ENCODE results near the gene RYR1. TPM values are rescaled to one million over a fixed set of nuclear protein-coding genes. Genes with fewer than 3 reads are reported as not detected.

Gene RYR1
- total and polyA plus RNA-seq, 4 donors: 2.8 to 7.6 (median 4.0) TPM

GRCh38 chr19:38526430-38526829 is 92.9 kb downstream of the RYR1 start:
- no peaks in the 10 kb centered on the region for H3K36me3 ChIP-seq (ENCODE audit: control insufficient read depth in 4 of 4, insufficient read depth in 4 of 4, low read length in 4 of 4)
- WGBS, 2 donors: 84 to 93% methylated on average over 7 of the region's 7 CpGs
- no peak overlapping the region for H3K9ac ChIP-seq (ENCODE audit: insufficient read depth in 1 of 2, low read length in 2 of 2)
- H3K9me3 ChIP-seq (ENCODE audit: control insufficient read depth in 4 of 4, insufficient read depth in 3 of 4, low read length in 3 of 4): no peaks in the 10 kb centered on the region
- H3K27ac ChIP-seq (ENCODE audit: low read depth in 1 of 2, low read length in 1 of 2): no peak overlapping the region
- H3K4me1 ChIP-seq (ENCODE audit: control insufficient read depth in 5 of 5, insufficient read depth in 5 of 5, low read length in 5 of 5): no peaks in the 10 kb centered on the region
- H3K27me3 ChIP-seq (ENCODE audit: control insufficient read depth in 3 of 3, insufficient read depth in 3 of 3, low read length in 2 of 3): peaks cover 0 to 3% (median 0%) of the 10 kb centered on the region in 3 donors
- DNase-seq (no peak), ATAC-seq (ENCODE audit: insufficient read depth, low FRiP score) (no peak)
- no peak for TF ChIP-seq CTCF (IDR thresholded peaks at IDR 0.05; ENCODE audit: control extremely low read depth, extremely low read depth)
- no peak overlapping the region for H3K4me3 ChIP-seq

- H3K9ac ChIP-seq (ENCODE audit: insufficient read depth in 1 of 2, low read length in 2 of 2): no peak overlapping the region
- TF ChIP-seq CTCF (IDR thresholded peaks at IDR 0.05; ENCODE audit: control extremely low read depth, extremely low read depth): no peak
- H3K9me3 ChIP-seq (ENCODE audit: control insufficient read depth in 4 of 4, insufficient read depth in 3 of 4, low read length in 3 of 4): no peaks in the 10 kb centered on the region
- H3K27me3 ChIP-seq (ENCODE audit: control insufficient read depth in 3 of 3, insufficient read depth in 3 of 3, low read length in 2 of 3): peaks cover 0 to 3% (median 0%) of the 10 kb centered on the region in 3 donors
- H3K27ac ChIP-seq (ENCODE audit: low read depth in 1 of 2, low read length in 1 of 2): no peak overlapping the region
- no peak for ATAC-seq (ENCODE audit: insufficient read depth, low FRiP score)
- 62 to 69% methylated on average over 31 to 32 of the region's 32 CpGs for WGBS, 2 donors
- H3K4me1 ChIP-seq (ENCODE audit: control insufficient read depth in 5 of 5, insufficient read depth in 5 of 5, low read length in 5 of 5): no peaks in the 10 kb centered on the region
- no peak overlapping the region for H3K4me3 ChIP-seq
- DNase-seq: no peak
- H3K36me3 ChIP-seq (ENCODE audit: control insufficient read depth in 4 of 4, insufficient read depth in 4 of 4, low read length in 4 of 4): no peaks in the 10 kb centered on the region
Measured at GRCh38 chr19:38527466-38528136, 94.1 kb downstream of the RYR1 start.

DNA sequence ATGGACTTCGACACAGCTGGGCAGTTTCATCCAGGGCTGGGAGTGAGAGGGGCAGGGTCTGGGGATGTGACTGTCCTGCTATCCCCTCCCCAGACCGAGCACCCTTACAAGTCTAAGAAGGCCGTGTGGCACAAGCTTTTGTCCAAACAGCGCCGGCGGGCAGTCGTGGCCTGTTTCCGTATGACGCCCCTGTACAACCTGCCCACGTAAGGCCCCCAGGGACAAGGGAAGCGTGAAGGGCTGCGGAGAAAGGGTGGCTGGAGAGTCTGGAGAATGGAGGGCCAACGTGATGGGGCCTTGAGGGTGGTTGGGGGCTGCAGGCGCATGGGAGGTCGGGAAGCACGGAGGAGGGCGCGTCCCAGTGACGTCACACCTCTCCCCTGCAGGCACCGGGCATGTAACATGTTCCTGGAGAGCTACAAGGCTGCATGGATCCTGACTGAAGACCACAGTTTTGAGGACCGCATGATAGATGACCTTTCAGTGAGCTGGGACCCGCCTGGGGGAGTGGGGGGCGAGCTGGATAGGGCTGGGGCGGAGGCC is 94.8 kb downstream of the RYR1 start:
- no peaks in the 10 kb centered on the region for H3K4me1 ChIP-seq (ENCODE audit: control insufficient read depth in 5 of 5, insufficient read depth in 5 of 5, low read length in 5 of 5)
- no peak overlapping the region for H3K27ac ChIP-seq (ENCODE audit: low read depth in 1 of 2, low read length in 1 of 2)
- ATAC-seq (ENCODE audit: insufficient read depth, low FRiP score) (no peak), DNase-seq (no peak)
- no peaks in the 10 kb centered on the region for H3K36me3 ChIP-seq (ENCODE audit: control insufficient read depth in 4 of 4, insufficient read depth in 4 of 4, low read length in 4 of 4)
- H3K4me3 ChIP-seq: no peak overlapping the region
- TF ChIP-seq CTCF (IDR thresholded peaks at IDR 0.05; ENCODE audit: control extremely low read depth, extremely low read depth): no peak
- 78 to 80% methylated on average over 24 of the region's 24 CpGs for WGBS, 2 donors
- H3K27me3 ChIP-seq (ENCODE audit: control insufficient read depth in 3 of 3, insufficient read depth in 3 of 3, low read length in 2 of 3): peaks cover 0 to 3% (median 0%) of the 10 kb centered on the region in 3 donors
- no peak overlapping the region for H3K9ac ChIP-seq (ENCODE audit: insufficient read depth in 1 of 2, low read length in 2 of 2)
- no peaks in the 10 kb centered on the region for H3K9me3 ChIP-seq (ENCODE audit: control insufficient read depth in 4 of 4, insufficient read depth in 3 of 4, low read length in 3 of 4)
